SK-N-SH (cell line): ENCODE measurements around the gene CELSR1. TPM values are rescaled to one million over a fixed set of nuclear protein-coding genes. Genes with fewer than 3 reads are reported as not detected.

Source experiments
- CTCF ChIA-PET: fragments of 300-600, 350-600 bp; formaldehyde crosslinking; extraction: SDS; loops from one replicate; lab custom pipeline; 2021; lab: Yijun Ruan, JAX
- POLR2A ChIA-PET: fragments of 350-600 bp; sonication (Branson Sonifier 250); formaldehyde crosslinking; extraction: SDS; loops from one replicate; lab custom pipeline; 2020; ENCODE audit warnings: antibody characterized with exemption, inconsistent platforms; lab: Yijun Ruan, JAX
- DNase-seq: peaks from one replicate; pipeline ENCODE4 v3.0.0; 2012
- H2AFZ ChIP-seq: fragments of 200-600 bp; sonication (generic); 2 replicates; pipeline ENCODE4 v1.8.1; 2016; ENCODE audit warnings: antibody characterized with exemption, mild to moderate bottlenecking, low read depth
- H3F3A ChIP-seq: fragments of 200-600 bp; sonication (generic); replicated peaks from 2 replicates; pipeline ENCODE3; 2016; ENCODE audit warnings: antibody characterized with exemption, mild to moderate bottlenecking; ENCODE audit not compliant: insufficient read depth
- H3K27ac ChIP-seq, 2 experiments: fragments of 200-500 bp in 1 of 2; fragments of 200-600 bp in 1 of 2; sonication (Bioruptor generic) in 1 of 2; sonication (generic), shearing (Covaris generic) in 1 of 2; 2 replicates each; pipeline versions ENCODE4 v1.5.1 to v1.6.1; 2014 to 2016; ENCODE audit warnings: low read depth in 2 of 2, inconsistent platforms in 1 of 2, low read length in 1 of 2, mild to moderate bottlenecking in 1 of 2, mixed read lengths in 1 of 2
- H3K27me3 ChIP-seq: fragments of 200-600 bp; sonication (generic), shearing (Covaris generic); 2 replicates; pipeline ENCODE4 v1.6.1; 2016; ENCODE audit warnings: mixed run types; ENCODE audit not compliant: insufficient read depth
- H3K36me3 ChIP-seq, 2 experiments: fragments of 200-500 bp in 1 of 2; fragments of 200-600 bp in 1 of 2; sonication (Bioruptor generic) in 1 of 2; sonication (generic) in 1 of 2; replicated peaks in 1 of 2; 2 replicates each; pipeline versions ENCODE3 to v1.5.1; 2014 to 2016; ENCODE audit warnings: low read length in 1 of 2, mild to moderate bottlenecking in 1 of 2; ENCODE audit not compliant: insufficient read depth in 2 of 2, control insufficient read depth in 1 of 2
- H3K4me1 ChIP-seq, 2 experiments: fragments of 200-500 bp in 1 of 2; fragments of 200-600 bp in 1 of 2; sonication (Bioruptor generic) in 1 of 2; sonication (generic), shearing (Covaris generic) in 1 of 2; 2 replicates each; pipeline versions ENCODE4 v1.5.1 to v1.6.1; 2014 to 2016; ENCODE audit warnings: low read depth in 1 of 2, low read length in 1 of 2, mixed run types in 1 of 2; ENCODE audit not compliant: insufficient read depth in 2 of 2, control insufficient read depth in 1 of 2
- H3K4me2 ChIP-seq: fragments of 200-600 bp; sonication (generic), shearing (Covaris generic); 2 replicates; pipeline ENCODE4 v1.6.1; 2017; ENCODE audit warnings: mixed run types
- H3K4me3 ChIP-seq, 2 experiments: fragments of 200-500 bp in 1 of 2; fragments of 200-600 bp in 1 of 2; sonication (Bioruptor generic) in 1 of 2; sonication (generic), shearing (Covaris generic) in 1 of 2; 2 replicates each; pipeline versions ENCODE4 v1.5.1 to v1.8.1; 2014 to 2016; ENCODE audit warnings: low read depth in 2 of 2, inconsistent platforms in 1 of 2, low read length in 1 of 2, mild to moderate bottlenecking in 1 of 2, mixed read lengths in 1 of 2, moderate library complexity in 1 of 2
- H3K79me2 ChIP-seq: fragments of 200-600 bp; sonication (generic); 2 replicates; pipeline ENCODE4 v1.8.1; 2017; ENCODE audit warnings: mild to moderate bottlenecking; ENCODE audit not compliant: insufficient read depth
- H3K9ac ChIP-seq: fragments of 200-600 bp; sonication (generic); 2 replicates; pipeline ENCODE4 v1.6.1; 2017; ENCODE audit warnings: mixed run types
- H3K9me2 ChIP-seq: fragments of 200-600 bp; sonication (generic); 2 replicates; pipeline ENCODE4 v1.6.1; 2017; ENCODE audit warnings: mixed run types
- H3K9me3 ChIP-seq: fragments of 200-600 bp; sonication (generic); 2 replicates; pipeline ENCODE4 v1.6.1; 2017; ENCODE audit warnings: mixed run types, mild to moderate bottlenecking, moderate library complexity
- H4K20me1 ChIP-seq: fragments of 200-600 bp; sonication (generic); 2 replicates; pipeline ENCODE4 v1.6.1; 2017; ENCODE audit warnings: mild to moderate bottlenecking, mixed run types; ENCODE audit not compliant: insufficient read depth
- EP300 ChIP-seq, 2 experiments: IDR thresholded peaks; 2 replicates each; pipeline versions ENCODE4 v1.4.0 to v1.6.1; 2012; ENCODE audit warnings: borderline replicate concordance in 1 of 2, low read depth in 1 of 2, low read length in 1 of 2
- FOSL2 ChIP-seq: IDR thresholded peaks from 2 replicates; pipeline ENCODE4 v1.4.0; 2012; ENCODE audit warnings: low read depth, mild to moderate bottlenecking, moderate library complexity, borderline replicate concordance
- FOXJ3 ChIP-seq: sonication (generic); formaldehyde crosslinking; IDR thresholded peaks from 2 replicates; pipeline ENCODE4 v1.5.1; 2020; ENCODE audit warnings: mild to moderate bottlenecking, missing genetic modification reagents
- GABPA ChIP-seq: IDR thresholded peaks from 2 replicates; pipeline ENCODE4 v1.4.0; 2012; ENCODE audit warnings: low read depth, mild to moderate bottlenecking
- IRF3 ChIP-seq: fragments of 150-350 bp; IDR thresholded peaks from 2 replicates; pipeline ENCODE4 v1.6.1; 2016; ENCODE audit warnings: mild to moderate bottlenecking, low read depth, low read length
- MEF2A ChIP-seq: IDR thresholded peaks from 2 replicates; pipeline ENCODE4 v1.4.0; 2012; ENCODE audit warnings: low read depth, borderline replicate concordance
- MXI1 ChIP-seq: IDR thresholded peaks from 2 replicates; pipeline ENCODE4 v1.6.1; 2012; ENCODE audit warnings: mild to moderate bottlenecking, low read depth, low read length, improper control_type of control experiment
- RCOR1 ChIP-seq: fragments of 150-350 bp; IDR thresholded peaks from 2 replicates; pipeline ENCODE4 v1.6.1; 2017; ENCODE audit warnings: antibody characterized with exemption, low read length
- USF1 ChIP-seq: IDR thresholded peaks from 2 replicates; pipeline ENCODE4 v1.4.0; 2012; ENCODE audit warnings: low read depth, borderline replicate concordance
- WGBS: methylation state at CpG from one replicate; pipeline ENCODE4 v1.1.6; 2017; ENCODE audit warnings: low lambda C conversion rate; 5-methylcytosine and 5-hydroxymethylcytosine counted together
- polyA plus RNA-seq, 3 experiments: library from polyadenylated mRNA; depleted of rRNA; stranded (reverse); fragments of >200 nt; gene quantifications; 2 replicates each; pipeline ENCODE4 v1.2.3, GENCODE V29; 2012
- TF ChIP-seq, protein P1 (sequence below): IDR thresholded peaks from 2 replicates; pipeline ENCODE4 v1.6.1; 2012; ENCODE audit warnings: mild to moderate bottlenecking, low read depth, low read length, moderate library complexity

Gene CELSR1
- polyA plus RNA-seq, 1 of the 3 experiments (the other 2 are of a cell fraction) = 5.0 TPM

- CTCF ChIA-PET = interaction anchor here (0.7 to 8.4 kb wide), 10 partner anchors 9 to 318 kb away, joined by 3 to 70 read pairs (median 5); no protein-coding TSS in a partner anchor
- 96% methylated on average over 8 of the region's 21 CpGs for WGBS
- Histone ChIP-seq H3K36me3 (peaks cover 3 to 74% of the 10 kb centered on the region in 2 experiments), H3K4me2 (no peak overlapping the region), H3K9me3 (no peaks in the 10 kb centered on the region), H3K9me2 (no peaks in the 10 kb centered on the region), H3K27me3 (no peaks in the 10 kb centered on the region), H3K9ac (no peak overlapping the region), H4K20me1 (peaks cover 24% of the 10 kb centered on the region; the same call in 1 of the 2 replicates), H3K27ac (no peak overlapping the region), H3K4me1 (no peaks in the 10 kb centered on the region), H2AFZ (no peak overlapping the region), H3K79me2 (no peaks in the 10 kb centered on the region), H3K4me3 (no peak overlapping the region), H3F3A (no peaks in the 10 kb centered on the region)
- POLR2A ChIA-PET = interaction anchor here (0.6 to 1.4 kb wide), 2 partner anchors 12 to 188 kb away, joined by 3 read pairs; no protein-coding TSS in a partner anchor
- no peak for TF ChIP-seq GABPA
- no peak for TF ChIP-seq FOXJ3 (CRISPR knock-in tag)
- TF ChIP-seq FOSL2 = no peak
- TF ChIP-seq RCOR1 = no peak
- TF ChIP-seq, protein P1, sequence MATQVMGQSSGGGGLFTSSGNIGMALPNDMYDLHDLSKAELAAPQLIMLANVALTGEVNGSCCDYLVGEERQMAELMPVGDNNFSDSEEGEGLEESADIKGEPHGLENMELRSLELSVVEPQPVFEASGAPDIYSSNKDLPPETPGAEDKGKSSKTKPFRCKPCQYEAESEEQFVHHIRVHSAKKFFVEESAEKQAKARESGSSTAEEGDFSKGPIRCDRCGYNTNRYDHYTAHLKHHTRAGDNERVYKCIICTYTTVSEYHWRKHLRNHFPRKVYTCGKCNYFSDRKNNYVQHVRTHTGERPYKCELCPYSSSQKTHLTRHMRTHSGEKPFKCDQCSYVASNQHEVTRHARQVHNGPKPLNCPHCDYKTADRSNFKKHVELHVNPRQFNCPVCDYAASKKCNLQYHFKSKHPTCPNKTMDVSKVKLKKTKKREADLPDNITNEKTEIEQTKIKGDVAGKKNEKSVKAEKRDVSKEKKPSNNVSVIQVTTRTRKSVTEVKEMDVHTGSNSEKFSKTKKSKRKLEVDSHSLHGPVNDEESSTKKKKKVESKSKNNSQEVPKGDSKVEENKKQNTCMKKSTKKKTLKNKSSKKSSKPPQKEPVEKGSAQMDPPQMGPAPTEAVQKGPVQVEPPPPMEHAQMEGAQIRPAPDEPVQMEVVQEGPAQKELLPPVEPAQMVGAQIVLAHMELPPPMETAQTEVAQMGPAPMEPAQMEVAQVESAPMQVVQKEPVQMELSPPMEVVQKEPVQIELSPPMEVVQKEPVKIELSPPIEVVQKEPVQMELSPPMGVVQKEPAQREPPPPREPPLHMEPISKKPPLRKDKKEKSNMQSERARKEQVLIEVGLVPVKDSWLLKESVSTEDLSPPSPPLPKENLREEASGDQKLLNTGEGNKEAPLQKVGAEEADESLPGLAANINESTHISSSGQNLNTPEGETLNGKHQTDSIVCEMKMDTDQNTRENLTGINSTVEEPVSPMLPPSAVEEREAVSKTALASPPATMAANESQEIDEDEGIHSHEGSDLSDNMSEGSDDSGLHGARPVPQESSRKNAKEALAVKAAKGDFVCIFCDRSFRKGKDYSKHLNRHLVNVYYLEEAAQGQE = no peak
- TF ChIP-seq USF1 = no peak
- no peak for TF ChIP-seq IRF3
- no peak for TF ChIP-seq EP300 (IDR thresholded peaks at IDR 0.05; ENCODE audit: borderline replicate concordance in 1 of 2, low read depth in 1 of 2, low read length in 1 of 2)
- TF ChIP-seq MXI1 = no peak
- no peak for TF ChIP-seq MEF2A
- no peak for DNase-seq
These were observed 183.0 kb downstream of the CELSR1 start for GRCh38 chr22:46354176-46354992.
